ENCODE measurements around the gene GRM1.
A peak's percentile ranks its signal among the peaks of the same experiment; 100 is the strongest.

Gene GRM1

DNA sequence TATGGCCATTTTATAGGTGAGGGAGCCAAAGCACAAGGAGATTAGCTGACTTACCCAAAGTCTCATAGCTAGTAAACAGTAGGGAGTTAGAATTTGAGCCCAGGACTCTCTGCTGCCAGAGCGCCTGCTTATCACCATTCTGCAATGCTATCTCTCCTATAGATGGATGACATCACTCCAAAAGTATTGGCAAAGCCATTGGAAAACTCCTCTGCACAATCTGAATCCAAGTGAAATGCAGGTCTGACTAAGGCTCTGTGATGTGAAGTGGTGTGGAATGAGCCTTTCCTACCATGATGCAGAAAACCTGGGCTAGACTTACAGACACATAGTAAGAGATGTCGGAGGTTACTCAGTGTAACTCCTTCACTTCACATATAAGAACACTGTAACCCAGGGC lies 106.3 kb downstream of the GRM1 start:
- no peak overlapping the region for H4K8ac ChIP-seq (ENCODE audit: low read depth, low read length)
- no peak overlapping the region for H2BK12ac ChIP-seq (ENCODE audit: low read length)
- no peaks in the 10 kb centered on the region for H3K4me1 ChIP-seq (ENCODE audit: control insufficient read depth in 1 of 2, insufficient read depth in 2 of 2, low read length in 2 of 2)
- no peak overlapping the region for H2AK5ac ChIP-seq (ENCODE audit: low read length)
- H4K91ac ChIP-seq (ENCODE audit: low read depth, low read length) = no peak overlapping the region
- H3K79me2 ChIP-seq (ENCODE audit: control insufficient read depth, insufficient read depth, low read length, poor library complexity) = no peaks in the 10 kb centered on the region
- H4K12ac ChIP-seq (ENCODE audit: low read depth, low read length) = no peak overlapping the region
- no peak overlapping the region for H3K23ac ChIP-seq (ENCODE audit: low read length)
- H3K36me3 ChIP-seq (ENCODE audit: control insufficient read depth in 1 of 2, insufficient read depth in 2 of 2, low read length in 2 of 2) = no peaks in the 10 kb centered on the region
- H3K79me1 ChIP-seq (ENCODE audit: low read length) = no peaks in the 10 kb centered on the region
- no peak overlapping the region for H3K4ac ChIP-seq (ENCODE audit: low read depth, low read length)
- no peak overlapping the region for H2AFZ ChIP-seq (ENCODE audit: insufficient read depth, low read length, poor library complexity)
- no peak overlapping the region for H3K18ac ChIP-seq (ENCODE audit: low read length)
- H2BK5ac ChIP-seq (ENCODE audit: low read depth, low read length, poor library complexity) = no peak overlapping the region
- DNase-seq = peak; percentile 69 to 88
- no peak overlapping the region for H3K14ac ChIP-seq (ENCODE audit: low read length)
- no CpG with 5 or more reads among the region's 2 CpGs for WGBS (ENCODE audit: extremely low coverage, insufficient coverage, insufficient read length)
- H3K27me3 ChIP-seq (ENCODE audit: insufficient read depth, low read length) = no peaks in the 10 kb centered on the region
- no peak overlapping the region for H2BK120ac ChIP-seq (ENCODE audit: insufficient read depth, low read length, poor library complexity)
- no peak overlapping the region for H3K27ac ChIP-seq (ENCODE audit: low read depth, low read length)
- no peak overlapping the region for H3K9ac ChIP-seq (ENCODE audit: low read length)
- no peaks in the 10 kb centered on the region for H3K9me3 ChIP-seq (ENCODE audit: insufficient read depth, low read depth, low read length)
- no peak overlapping the region for H3K4me3 ChIP-seq (ENCODE audit: low read depth, low read length)
- no peak overlapping the region for H3K4me2 ChIP-seq (ENCODE audit: low read length)

DNA sequence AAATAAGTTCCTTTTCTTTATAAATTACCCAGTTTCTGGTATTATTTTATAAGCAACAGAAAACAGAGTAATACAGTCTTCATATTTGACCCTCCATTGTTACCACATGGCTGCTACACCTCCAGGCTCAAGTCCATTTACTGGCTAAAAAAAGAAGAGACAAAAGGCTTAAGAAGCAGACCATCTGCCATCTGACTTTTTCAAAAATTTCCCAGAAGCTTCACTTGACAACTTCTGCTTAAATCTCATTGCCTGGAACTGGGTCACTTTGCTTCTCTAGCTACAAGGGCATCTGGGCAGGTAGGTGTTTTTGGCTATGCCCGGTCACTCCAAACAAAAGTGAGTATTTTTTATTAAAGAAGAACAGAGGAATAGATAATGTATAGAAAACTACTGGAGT lies 118.0 kb downstream of the GRM1 start:
- H3K79me1 ChIP-seq (ENCODE audit: low read length) = no peaks in the 10 kb centered on the region
- no peak overlapping the region for H3K4me3 ChIP-seq (ENCODE audit: low read depth, low read length)
- no peaks in the 10 kb centered on the region for H3K4me1 ChIP-seq (ENCODE audit: control insufficient read depth in 1 of 2, insufficient read depth in 2 of 2, low read length in 2 of 2)
- DNase-seq = no peak
- H3K36me3 ChIP-seq (ENCODE audit: control insufficient read depth in 1 of 2, insufficient read depth in 2 of 2, low read length in 2 of 2) = no peaks in the 10 kb centered on the region
- H4K91ac ChIP-seq (ENCODE audit: low read depth, low read length) = no peak overlapping the region
- H3K4ac ChIP-seq (ENCODE audit: low read depth, low read length) = no peak overlapping the region
- peaks cover 2% of the 10 kb centered on the region for H3K9me3 ChIP-seq (ENCODE audit: insufficient read depth, low read depth, low read length)
- no peak overlapping the region for H4K12ac ChIP-seq (ENCODE audit: low read depth, low read length)
- no peak overlapping the region for H3K18ac ChIP-seq (ENCODE audit: low read length)
- no peak overlapping the region for H2BK12ac ChIP-seq (ENCODE audit: low read length)
- no peaks in the 10 kb centered on the region for H3K79me2 ChIP-seq (ENCODE audit: control insufficient read depth, insufficient read depth, low read length, poor library complexity)
- H2AK5ac ChIP-seq (ENCODE audit: low read length) = no peak overlapping the region
- no peaks in the 10 kb centered on the region for H3K27me3 ChIP-seq (ENCODE audit: insufficient read depth, low read length)
- H3K27ac ChIP-seq (ENCODE audit: low read depth, low read length) = no peak overlapping the region
- no peak overlapping the region for H3K14ac ChIP-seq (ENCODE audit: low read length)
- no peak overlapping the region for H2BK5ac ChIP-seq (ENCODE audit: low read depth, low read length, poor library complexity)
- no peak overlapping the region for H4K8ac ChIP-seq (ENCODE audit: low read depth, low read length)
- no peak overlapping the region for H3K4me2 ChIP-seq (ENCODE audit: low read length)
- WGBS (ENCODE audit: extremely low coverage, insufficient coverage, insufficient read length) = no CpG with 5 or more reads among the region's 1 CpG
- H3K9ac ChIP-seq (ENCODE audit: low read length) = no peak overlapping the region
- H3K23ac ChIP-seq (ENCODE audit: low read length) = no peak overlapping the region
- H2AFZ ChIP-seq (ENCODE audit: insufficient read depth, low read length, poor library complexity) = no peak overlapping the region
- no peak overlapping the region for H2BK120ac ChIP-seq (ENCODE audit: insufficient read depth, low read length, poor library complexity)

DNA sequence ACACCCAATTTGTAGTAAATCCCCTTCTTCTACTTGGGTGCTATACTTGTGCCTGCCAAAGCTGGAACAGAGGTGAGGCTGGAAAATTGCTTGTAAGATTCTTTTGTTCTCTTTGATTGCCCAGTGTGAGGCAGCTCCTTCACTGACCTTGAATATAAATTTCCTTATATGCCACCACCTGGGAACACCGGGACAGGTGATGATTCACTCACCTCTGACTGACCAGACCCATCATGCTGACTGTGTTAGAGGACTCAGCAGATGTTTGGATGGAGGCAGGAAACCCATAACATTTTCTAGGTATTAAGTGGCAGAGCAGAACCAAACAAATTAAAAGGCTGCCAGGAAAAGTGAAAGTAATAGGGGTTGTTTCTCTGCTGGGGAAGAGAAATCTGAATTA lies 120.9 kb downstream of the GRM1 start:
- H4K12ac ChIP-seq (ENCODE audit: low read depth, low read length) = no peak overlapping the region
- H3K4me2 ChIP-seq (ENCODE audit: low read length) = no peak overlapping the region
- no peak overlapping the region for H2BK12ac ChIP-seq (ENCODE audit: low read length)
- no peak overlapping the region for H2BK5ac ChIP-seq (ENCODE audit: low read depth, low read length, poor library complexity)
- H2AFZ ChIP-seq (ENCODE audit: insufficient read depth, low read length, poor library complexity) = no peak overlapping the region
- H3K23ac ChIP-seq (ENCODE audit: low read length) = peak overlapping the region; percentile 57
- H3K4ac ChIP-seq (ENCODE audit: low read depth, low read length) = no peak overlapping the region
- no peaks in the 10 kb centered on the region for H3K27me3 ChIP-seq (ENCODE audit: insufficient read depth, low read length)
- H3K4me3 ChIP-seq (ENCODE audit: low read depth, low read length) = no peak overlapping the region
- H4K91ac ChIP-seq (ENCODE audit: low read depth, low read length) = no peak overlapping the region
- no peak overlapping the region for H2AK5ac ChIP-seq (ENCODE audit: low read length)
- H3K4me1 ChIP-seq (ENCODE audit: control insufficient read depth in 1 of 2, insufficient read depth in 2 of 2, low read length in 2 of 2) = no peaks in the 10 kb centered on the region
- no peak overlapping the region for H4K8ac ChIP-seq (ENCODE audit: low read depth, low read length)
- no peak overlapping the region for H3K14ac ChIP-seq (ENCODE audit: low read length)
- H3K79me2 ChIP-seq (ENCODE audit: control insufficient read depth, insufficient read depth, low read length, poor library complexity) = no peaks in the 10 kb centered on the region
- no peak overlapping the region for H3K18ac ChIP-seq (ENCODE audit: low read length)
- H2BK120ac ChIP-seq (ENCODE audit: insufficient read depth, low read length, poor library complexity) = no peak overlapping the region
- no peaks in the 10 kb centered on the region for H3K79me1 ChIP-seq (ENCODE audit: low read length)
- no peaks in the 10 kb centered on the region for H3K36me3 ChIP-seq (ENCODE audit: control insufficient read depth in 1 of 2, insufficient read depth in 2 of 2, low read length in 2 of 2)
- H3K9me3 ChIP-seq (ENCODE audit: insufficient read depth, low read depth, low read length) = no peaks in the 10 kb centered on the region
- no CpG with 5 or more reads among the region's 1 CpG for WGBS (ENCODE audit: extremely low coverage, insufficient coverage, insufficient read length)
- no peak overlapping the region for H3K27ac ChIP-seq (ENCODE audit: low read depth, low read length)
- no peak overlapping the region for H3K9ac ChIP-seq (ENCODE audit: low read length)
- DNase-seq = no peak

DNA sequence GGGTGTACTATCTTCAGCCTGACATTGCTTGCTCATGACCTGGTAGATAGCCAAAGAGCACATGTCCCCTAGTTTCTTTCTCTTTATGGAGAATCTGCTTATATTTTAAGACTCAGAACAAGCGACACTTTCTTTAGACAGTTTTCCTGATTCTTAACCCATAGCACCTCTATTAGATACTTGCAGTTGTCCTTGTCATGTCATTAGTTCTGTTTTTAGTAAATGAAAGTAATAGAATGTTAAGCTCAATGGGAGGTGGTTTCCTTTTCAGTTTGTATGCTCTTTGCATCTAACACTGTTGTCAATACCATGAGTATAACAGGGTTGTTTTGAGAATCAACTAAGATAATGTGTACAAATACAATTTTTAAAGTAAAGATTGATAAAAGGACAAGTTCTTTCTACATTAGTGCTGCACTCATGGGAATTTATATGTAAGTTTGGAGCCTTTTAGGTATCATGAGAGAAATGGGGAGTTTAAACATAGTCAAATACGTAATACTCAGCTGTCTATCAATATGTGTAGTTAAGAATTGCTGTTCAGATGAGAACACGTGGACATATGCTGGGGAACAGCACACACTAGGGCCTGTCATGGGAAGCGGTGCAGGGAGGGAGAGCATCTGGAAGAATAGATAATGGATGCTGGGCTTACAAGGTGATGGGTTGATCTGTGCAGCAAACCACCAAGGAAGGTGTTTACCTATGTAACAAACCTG lies 124.3 kb downstream of the GRM1 start:
- no peaks in the 10 kb centered on the region for H3K79me2 ChIP-seq (ENCODE audit: control insufficient read depth, insufficient read depth, low read length, poor library complexity)
- H3K36me3 ChIP-seq (ENCODE audit: control insufficient read depth in 1 of 2, insufficient read depth in 2 of 2, low read length in 2 of 2) = no peaks in the 10 kb centered on the region
- H3K18ac ChIP-seq (ENCODE audit: low read length) = no peak overlapping the region
- H4K12ac ChIP-seq (ENCODE audit: low read depth, low read length) = no peak overlapping the region
- H3K4me1 ChIP-seq (ENCODE audit: control insufficient read depth in 1 of 2, insufficient read depth in 2 of 2, low read length in 2 of 2) = no peaks in the 10 kb centered on the region
- no peak overlapping the region for H2BK5ac ChIP-seq (ENCODE audit: low read depth, low read length, poor library complexity)
- H3K23ac ChIP-seq (ENCODE audit: low read length) = no peak overlapping the region
- H3K14ac ChIP-seq (ENCODE audit: low read length) = no peak overlapping the region
- no peak overlapping the region for H3K4me2 ChIP-seq (ENCODE audit: low read length)
- H2BK12ac ChIP-seq (ENCODE audit: low read length) = no peak overlapping the region
- H3K4ac ChIP-seq (ENCODE audit: low read depth, low read length) = no peak overlapping the region
- H3K9me3 ChIP-seq (ENCODE audit: insufficient read depth, low read depth, low read length) = no peaks in the 10 kb centered on the region
- H2AK5ac ChIP-seq (ENCODE audit: low read length) = no peak overlapping the region
- H3K27ac ChIP-seq (ENCODE audit: low read depth, low read length) = no peak overlapping the region
- H3K4me3 ChIP-seq (ENCODE audit: low read depth, low read length) = no peak overlapping the region
- no peaks in the 10 kb centered on the region for H3K79me1 ChIP-seq (ENCODE audit: low read length)
- no peak overlapping the region for H4K91ac ChIP-seq (ENCODE audit: low read depth, low read length)
- no peaks in the 10 kb centered on the region for H3K27me3 ChIP-seq (ENCODE audit: insufficient read depth, low read length)
- H3K9ac ChIP-seq (ENCODE audit: low read length) = no peak overlapping the region
- WGBS (ENCODE audit: extremely low coverage, insufficient coverage, insufficient read length) = no CpG with 5 or more reads among the region's 4 CpGs
- H2AFZ ChIP-seq (ENCODE audit: insufficient read depth, low read length, poor library complexity) = no peak overlapping the region
- H2BK120ac ChIP-seq (ENCODE audit: insufficient read depth, low read length, poor library complexity) = no peak overlapping the region
- H4K8ac ChIP-seq (ENCODE audit: low read depth, low read length) = no peak overlapping the region
- DNase-seq = no peak
